Measurements from ENCODE around the gene PRKCA.
"Not testable (repeated sequence)": the region's sequence is repeated elsewhere in the genome, so short reads cannot be mapped to it uniquely, and the experiment has no call there.

Gene PRKCA

GRCh38 chr17:66469890-66470289 is 167.5 kb downstream of the PRKCA start:
- no peak for DNase-seq (ENCODE audit: low spot score)
- TF ChIP-seq CTCF (IDR thresholded peaks at IDR 0.05; ENCODE audit: extremely low read depth, missing control alignments), result no peak

- DNase-seq (ENCODE audit: low spot score), result no peak
- TF ChIP-seq CTCF (IDR thresholded peaks at IDR 0.05; ENCODE audit: extremely low read depth, missing control alignments), result no peak
Observed at GRCh38 chr17:66472123-66472522, 169.7 kb downstream of the PRKCA start.

DNA sequence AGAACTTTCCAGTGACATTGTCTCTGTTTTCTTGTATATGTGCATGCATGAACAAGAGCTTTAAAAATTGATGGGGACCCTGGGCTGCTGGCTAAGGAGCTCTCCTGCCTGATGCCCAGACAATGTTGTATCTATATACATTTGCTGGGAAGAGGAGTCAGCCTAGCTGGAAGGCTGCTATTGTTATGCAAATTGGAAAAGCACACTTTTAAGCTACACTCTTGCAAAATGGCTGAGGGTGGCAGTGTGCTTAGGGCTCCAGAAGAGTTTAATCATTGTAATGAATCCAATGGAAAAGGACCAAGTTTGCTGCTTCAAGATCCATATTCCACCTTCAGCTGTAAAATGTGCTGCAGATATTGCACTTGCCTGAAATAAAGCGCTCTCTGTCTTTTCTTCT is 171.8 kb downstream of the PRKCA start:
- no peak for TF ChIP-seq CTCF (IDR thresholded peaks at IDR 0.05; ENCODE audit: extremely low read depth, missing control alignments)

DNA sequence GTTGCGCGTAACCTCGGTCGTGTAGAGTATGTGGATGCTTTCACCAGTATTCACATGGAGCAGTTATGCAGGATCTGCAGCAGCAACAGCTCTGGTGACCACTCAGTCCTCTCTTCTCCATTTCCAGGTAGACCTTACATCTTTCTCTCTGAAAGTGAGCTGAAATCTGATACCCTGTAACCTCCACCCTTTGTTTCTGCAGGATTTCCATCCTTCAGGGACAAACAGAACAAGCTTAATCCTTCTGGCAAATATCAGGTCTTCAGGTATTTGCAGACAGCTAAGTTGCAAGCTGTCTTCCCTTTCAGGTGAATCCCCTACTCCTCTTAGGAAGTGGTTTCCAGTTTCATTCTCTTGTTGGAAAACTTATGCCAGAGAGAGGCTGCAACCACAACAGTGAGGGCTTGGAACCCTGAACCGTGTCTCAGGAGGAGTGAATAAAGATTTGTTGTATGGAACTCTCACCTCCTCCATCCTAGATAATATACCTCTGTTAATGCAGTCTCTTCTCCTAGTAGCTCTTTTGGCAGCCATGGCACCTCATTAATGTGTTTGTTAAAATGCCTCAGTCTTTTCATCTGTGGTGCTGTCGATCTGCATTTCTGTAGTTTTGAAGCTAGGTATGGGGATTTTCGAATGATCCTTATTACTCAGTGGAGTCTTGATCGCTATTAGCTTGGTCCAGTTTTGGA is 172.5 kb downstream of the PRKCA start:
- no peak for DNase-seq (ENCODE audit: low spot score)
- no peak for TF ChIP-seq CTCF (IDR thresholded peaks at IDR 0.05; ENCODE audit: extremely low read depth, missing control alignments)

More for the DNA sequence above, 171.8 kb downstream of the PRKCA start:
- no peak for DNase-seq (ENCODE audit: low spot score)

DNA sequence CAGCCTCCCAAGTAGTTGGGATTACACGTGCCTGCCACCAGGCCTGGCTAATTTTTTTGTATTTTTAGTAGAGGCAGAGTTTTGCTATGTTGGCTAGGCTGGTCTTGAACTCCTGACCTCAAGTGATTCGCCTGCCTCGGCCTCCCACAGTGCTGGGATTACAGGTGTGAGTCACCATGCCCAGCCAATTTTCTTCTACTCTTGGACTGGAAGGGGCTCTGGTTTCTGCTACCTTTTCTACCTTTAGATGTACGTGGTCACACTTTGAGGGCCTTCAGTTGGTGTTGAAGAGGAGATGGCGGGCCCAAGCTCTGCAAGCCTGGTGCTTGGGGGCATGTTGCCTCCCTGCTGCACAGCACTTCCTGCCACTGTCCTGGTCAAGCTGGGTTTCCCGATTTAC is 173.6 kb downstream of the PRKCA start:
- TF ChIP-seq CTCF (IDR thresholded peaks at IDR 0.05; ENCODE audit: extremely low read depth, missing control alignments), result no peak
- no peak for DNase-seq (ENCODE audit: low spot score)

DNA sequence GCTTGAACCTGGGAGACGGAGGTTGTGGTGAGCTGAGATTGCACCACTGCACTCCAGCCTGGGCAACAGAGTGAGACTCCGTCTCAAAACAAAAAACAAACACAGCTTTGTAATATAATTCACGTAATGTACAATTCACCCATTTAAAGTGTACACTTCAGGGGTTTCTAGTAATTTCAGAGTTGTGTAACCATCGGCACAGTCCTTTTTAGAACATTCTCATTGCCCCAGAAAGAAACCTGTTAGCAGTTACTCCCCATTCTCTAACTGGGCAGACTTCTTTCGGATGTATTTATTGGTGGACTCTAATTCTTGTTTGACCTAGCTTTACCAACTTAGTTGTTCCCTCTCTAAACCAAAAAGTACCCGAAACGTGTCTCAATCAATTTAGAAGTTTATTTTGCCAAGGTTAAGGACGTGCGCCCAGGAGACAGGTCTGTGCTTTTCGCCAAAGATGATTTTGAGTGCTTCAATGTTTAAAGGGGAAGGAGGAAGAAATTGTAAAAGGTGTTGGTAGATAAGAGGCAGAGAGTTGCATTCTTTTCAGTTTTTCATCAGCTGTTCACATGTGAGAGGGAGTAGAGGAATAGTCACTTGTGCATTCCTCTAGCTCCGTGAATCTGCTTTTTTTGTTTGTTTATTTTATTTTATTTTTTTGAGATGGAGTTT is 175.3 kb downstream of the PRKCA start:
- no peak for TF ChIP-seq CTCF (IDR thresholded peaks at IDR 0.05; ENCODE audit: extremely low read depth, missing control alignments)
- DNase-seq (ENCODE audit: low spot score), result no peak

- not testable (repeated sequence) for DNase-seq (ENCODE audit: low spot score)
Observed at GRCh38 chr17:66479230-66479889, 176.9 kb downstream of the PRKCA start.

All from GM20000 (cell line).